ENCODE data around the gene CX3CR1.
A peak's percentile ranks its signal among the peaks of the same experiment; 100 is the strongest.

CX3CR1 gene

GRCh38 chr3:39264053-39264452 is 15.8 kb downstream of the CX3CR1 start:
- in situ Hi-C loops (cut with HindIII; ENCODE audit: low pct_ligation_motif_present, low sequenced_read_pairs) = no loop called here
- peaks cover 5% of the 10 kb centered on the region for H3K27me3 ChIP-seq (replicated peaks)
- TF ChIP-seq CTCF (IDR thresholded peaks at IDR 0.05; ENCODE audit: low read depth, low read length, missing control alignments) = no peak
- no peak overlapping the region for H3K4me3 ChIP-seq (ENCODE audit: low read depth, low read length)
- H3K27ac ChIP-seq = no peak overlapping the region
- no peak for DNase-seq
- H3K36me3 ChIP-seq (replicated peaks) = no peaks in the 10 kb centered on the region

DNA sequence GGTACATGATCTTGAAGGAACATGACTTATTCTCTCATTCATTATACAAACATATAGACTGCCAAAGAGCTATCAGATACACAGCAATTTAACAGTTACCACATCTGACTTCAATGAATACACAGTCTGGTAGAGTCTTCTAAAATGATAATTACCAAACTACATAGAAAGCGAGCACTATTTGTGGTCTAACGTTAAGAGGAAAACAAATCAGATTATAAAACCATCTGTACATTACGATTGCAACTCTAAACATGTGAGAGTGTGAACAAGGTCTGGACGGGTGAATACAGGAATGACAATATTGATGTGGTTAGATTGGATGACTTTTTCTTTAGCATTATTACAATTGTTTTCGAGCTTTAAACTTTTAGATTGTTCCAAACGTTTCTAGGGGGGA is 16.3 kb downstream of the CX3CR1 start:
- no peak for TF ChIP-seq CTCF (IDR thresholded peaks at IDR 0.05; ENCODE audit: low read depth, low read length, missing control alignments)
- DNase-seq = no peak
- Histone ChIP-seq H3K27me3 (replicated peaks) (peaks cover 5% of the 10 kb centered on the region), H3K27ac (no peak overlapping the region), H3K4me3 (ENCODE audit: low read depth, low read length) (no peak overlapping the region), H3K36me3 (replicated peaks) (no peaks in the 10 kb centered on the region)
- in situ Hi-C loops (cut with HindIII; ENCODE audit: low pct_ligation_motif_present, low sequenced_read_pairs) = no loop called here

GRCh38 chr3:39262846-39263245 is 17.0 kb downstream of the CX3CR1 start:
- Histone ChIP-seq H3K27ac (no peak overlapping the region), H3K36me3 (replicated peaks) (no peaks in the 10 kb centered on the region), H3K4me3 (ENCODE audit: low read depth, low read length) (no peak overlapping the region), H3K27me3 (replicated peaks) (peaks cover 4% of the 10 kb centered on the region)
- DNase-seq = no peak
- in situ Hi-C loops (cut with HindIII; ENCODE audit: low pct_ligation_motif_present, low sequenced_read_pairs) = no loop called here
- TF ChIP-seq CTCF (IDR thresholded peaks at IDR 0.05; ENCODE audit: low read depth, low read length, missing control alignments) = no peak

- Histone ChIP-seq H3K27ac (no peak overlapping the region), H3K27me3 (replicated peaks) (peaks cover 4% of the 10 kb centered on the region), H3K4me3 (ENCODE audit: low read depth, low read length) (no peak overlapping the region), H3K36me3 (replicated peaks) (no peaks in the 10 kb centered on the region)
- in situ Hi-C loops (cut with HindIII; ENCODE audit: low pct_ligation_motif_present, low sequenced_read_pairs) = no loop called here
- no peak for TF ChIP-seq CTCF (IDR thresholded peaks at IDR 0.05; ENCODE audit: low read depth, low read length, missing control alignments)
- no peak for DNase-seq
Observed at GRCh38 chr3:39261726-39262125, 18.1 kb downstream of the CX3CR1 start.

DNA sequence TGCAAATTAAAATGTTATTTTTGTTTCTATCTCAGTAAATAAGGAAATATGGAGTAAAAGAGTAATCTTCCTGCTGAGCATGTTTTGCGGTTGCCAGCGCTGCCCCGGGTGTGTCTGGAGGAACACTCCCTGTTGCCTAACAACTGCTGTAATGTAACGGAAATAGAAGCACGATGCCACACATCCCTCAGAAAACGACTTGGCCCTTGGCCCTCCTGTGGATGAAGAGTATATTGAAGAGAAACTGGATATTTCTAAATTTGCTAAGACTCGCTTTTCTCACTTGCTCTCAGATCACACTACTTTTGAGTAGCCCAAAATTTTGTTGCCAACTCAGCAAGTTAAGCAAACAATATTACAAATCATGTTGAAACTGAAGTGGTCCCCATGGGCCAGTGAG is 18.9 kb downstream of the CX3CR1 start:
- DNase-seq = peak; percentile 93

More for the DNA sequence above, 18.9 kb downstream of the CX3CR1 start:
- peak; percentile 54 for TF ChIP-seq CTCF (IDR thresholded peaks at IDR 0.05; ENCODE audit: low read depth, low read length, missing control alignments)
- H3K4me3 ChIP-seq (ENCODE audit: low read depth, low read length) = no peak overlapping the region
- H3K27ac ChIP-seq = no peak overlapping the region
- H3K27me3 ChIP-seq (replicated peaks) = peaks cover 4% of the 10 kb centered on the region
- in situ Hi-C loops (cut with HindIII; ENCODE audit: low pct_ligation_motif_present, low sequenced_read_pairs) = no loop called here
- H3K36me3 ChIP-seq (replicated peaks) = no peaks in the 10 kb centered on the region
